GM23338 (cell line): ENCODE measurements around the gene SLC30A10.

ENCODE experiments used
- ETS1 ChIP-seq: IDR thresholded peaks from 2 replicates; pipeline ENCODE4 v1.6.1; 2016; ENCODE audit warnings: antibody characterized with exemption
- EZH2 ChIP-seq: fragments of 200-600 bp; sonication (generic); IDR thresholded peaks from one replicate; pipeline ENCODE4 v1.8.0; 2017; ENCODE audit warnings: antibody characterized with exemption, mild to moderate bottlenecking, low read depth; ENCODE audit not compliant: unreplicated experiment
- EZH2phosphoT487 ChIP-seq: fragments of 200-600 bp; sonication (generic); IDR thresholded peaks from one replicate; pipeline ENCODE4 v1.8.1; 2018; ENCODE audit warnings: antibody characterized with exemption; ENCODE audit not compliant: unreplicated experiment
- JUNB ChIP-seq: IDR thresholded peaks from one replicate; pipeline ENCODE4 v1.6.1; 2016; ENCODE audit warnings: antibody characterized with exemption; ENCODE audit not compliant: unreplicated experiment
- POLR2AphosphoS5 ChIP-seq: IDR thresholded peaks from 2 replicates; pipeline ENCODE4 v1.6.1; 2016; ENCODE audit warnings: antibody characterized with exemption, low read depth
- REST ChIP-seq: IDR thresholded peaks from one replicate; pipeline ENCODE4 v1.6.1; 2018; ENCODE audit warnings: antibody characterized with exemption; ENCODE audit not compliant: unreplicated experiment
- STAT1 ChIP-seq: IDR thresholded peaks from one replicate; pipeline ENCODE4 v1.6.1; 2016; ENCODE audit warnings: antibody characterized with exemption; ENCODE audit not compliant: unreplicated experiment
- TF ChIP-seq, protein P1 (sequence below), 2 experiments: fragments of 200-600 bp in 1 of 2; sonication (generic) in 1 of 2; conservative IDR thresholded peaks; 2 replicates each; pipeline versions ENCODE4 v1.5.1 to v1.6.1; 2016 to 2017; ENCODE audit warnings: antibody characterized with exemption in 2 of 2, low read depth in 2 of 2, mild to moderate bottlenecking in 2 of 2, moderate library complexity in 1 of 2

DNA sequence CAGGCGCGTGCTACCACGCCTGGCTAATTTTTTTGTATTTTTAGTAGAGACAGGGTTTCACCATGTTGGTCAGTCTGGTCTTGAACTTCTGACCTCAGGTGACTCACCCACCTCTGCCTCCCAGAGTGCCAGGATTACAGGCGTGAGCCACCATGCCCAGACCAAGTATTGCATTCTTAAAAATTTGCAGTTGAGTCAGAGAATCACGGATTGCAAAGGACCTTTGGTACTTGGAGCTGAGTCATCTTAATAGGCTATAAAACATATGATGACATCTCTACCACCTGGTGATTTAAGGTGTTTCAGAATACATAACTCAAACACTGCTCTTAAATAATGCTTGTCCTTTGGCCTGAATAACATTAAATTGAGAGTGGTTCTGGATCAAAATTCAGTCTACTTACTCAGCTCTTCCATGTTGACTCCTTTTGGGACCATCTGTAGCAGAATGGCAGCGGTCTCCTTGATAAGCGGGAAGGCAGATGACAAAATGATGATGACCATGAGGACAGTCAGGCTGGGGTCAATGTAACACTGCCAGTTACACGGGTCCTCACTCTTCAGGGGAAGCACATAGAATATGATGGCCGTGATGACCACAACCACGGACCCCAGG lies 10.4 kb downstream of the SLC30A10 start:
- TF ChIP-seq, protein P1, sequence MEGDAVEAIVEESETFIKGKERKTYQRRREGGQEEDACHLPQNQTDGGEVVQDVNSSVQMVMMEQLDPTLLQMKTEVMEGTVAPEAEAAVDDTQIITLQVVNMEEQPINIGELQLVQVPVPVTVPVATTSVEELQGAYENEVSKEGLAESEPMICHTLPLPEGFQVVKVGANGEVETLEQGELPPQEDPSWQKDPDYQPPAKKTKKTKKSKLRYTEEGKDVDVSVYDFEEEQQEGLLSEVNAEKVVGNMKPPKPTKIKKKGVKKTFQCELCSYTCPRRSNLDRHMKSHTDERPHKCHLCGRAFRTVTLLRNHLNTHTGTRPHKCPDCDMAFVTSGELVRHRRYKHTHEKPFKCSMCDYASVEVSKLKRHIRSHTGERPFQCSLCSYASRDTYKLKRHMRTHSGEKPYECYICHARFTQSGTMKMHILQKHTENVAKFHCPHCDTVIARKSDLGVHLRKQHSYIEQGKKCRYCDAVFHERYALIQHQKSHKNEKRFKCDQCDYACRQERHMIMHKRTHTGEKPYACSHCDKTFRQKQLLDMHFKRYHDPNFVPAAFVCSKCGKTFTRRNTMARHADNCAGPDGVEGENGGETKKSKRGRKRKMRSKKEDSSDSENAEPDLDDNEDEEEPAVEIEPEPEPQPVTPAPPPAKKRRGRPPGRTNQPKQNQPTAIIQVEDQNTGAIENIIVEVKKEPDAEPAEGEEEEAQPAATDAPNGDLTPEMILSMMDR (conservative IDR thresholded peaks at IDR 0.05; ENCODE audit: low read depth in 2 of 2): no peak
- TF ChIP-seq STAT1 (no peak), POLR2AphosphoS5 (no peak), EZH2 (no peak), EZH2phosphoT487 (no peak), REST (no peak), JUNB (no peak), ETS1 (no peak)
